ENCODE data around the gene SERTAD2.

Gene SERTAD2

DNA sequence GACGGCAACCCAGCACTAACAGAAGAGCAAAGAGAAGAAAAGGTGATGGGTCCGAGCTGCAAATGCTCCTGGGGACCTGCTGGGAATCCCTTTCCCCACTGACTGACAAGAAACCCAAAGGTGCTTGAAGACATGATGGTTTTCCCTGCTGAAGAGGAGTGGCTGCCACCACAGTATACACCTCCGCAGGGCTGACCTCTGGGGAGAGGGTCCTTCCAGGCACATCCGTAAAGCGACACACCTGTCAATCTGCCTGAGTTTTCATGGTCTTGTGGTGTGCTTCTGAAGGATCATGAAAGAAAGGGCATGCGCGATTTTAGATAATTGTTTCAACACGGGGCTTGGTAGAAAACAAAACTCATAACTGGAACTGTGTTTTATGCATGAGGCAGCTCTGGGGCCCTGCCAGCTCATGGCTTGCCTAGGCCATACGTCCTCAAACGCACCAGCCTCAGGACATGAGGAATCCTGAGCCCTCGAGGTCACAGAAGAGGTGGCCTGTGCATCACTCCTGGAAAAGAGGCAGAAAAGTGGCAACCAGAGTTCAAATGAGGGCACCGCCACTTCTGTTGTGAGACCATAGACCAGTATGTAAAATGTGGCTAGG lies 51.8 kb downstream of the SERTAD2 start:
- no peak for DNase-seq (ENCODE audit: low read depth)
- no peak overlapping the region for H3K4me3 ChIP-seq (ENCODE audit: low read length)
- TF ChIP-seq, protein P1, sequence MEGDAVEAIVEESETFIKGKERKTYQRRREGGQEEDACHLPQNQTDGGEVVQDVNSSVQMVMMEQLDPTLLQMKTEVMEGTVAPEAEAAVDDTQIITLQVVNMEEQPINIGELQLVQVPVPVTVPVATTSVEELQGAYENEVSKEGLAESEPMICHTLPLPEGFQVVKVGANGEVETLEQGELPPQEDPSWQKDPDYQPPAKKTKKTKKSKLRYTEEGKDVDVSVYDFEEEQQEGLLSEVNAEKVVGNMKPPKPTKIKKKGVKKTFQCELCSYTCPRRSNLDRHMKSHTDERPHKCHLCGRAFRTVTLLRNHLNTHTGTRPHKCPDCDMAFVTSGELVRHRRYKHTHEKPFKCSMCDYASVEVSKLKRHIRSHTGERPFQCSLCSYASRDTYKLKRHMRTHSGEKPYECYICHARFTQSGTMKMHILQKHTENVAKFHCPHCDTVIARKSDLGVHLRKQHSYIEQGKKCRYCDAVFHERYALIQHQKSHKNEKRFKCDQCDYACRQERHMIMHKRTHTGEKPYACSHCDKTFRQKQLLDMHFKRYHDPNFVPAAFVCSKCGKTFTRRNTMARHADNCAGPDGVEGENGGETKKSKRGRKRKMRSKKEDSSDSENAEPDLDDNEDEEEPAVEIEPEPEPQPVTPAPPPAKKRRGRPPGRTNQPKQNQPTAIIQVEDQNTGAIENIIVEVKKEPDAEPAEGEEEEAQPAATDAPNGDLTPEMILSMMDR (conservative IDR thresholded peaks at IDR 0.05; ENCODE audit: low read length) = no peak

DNA sequence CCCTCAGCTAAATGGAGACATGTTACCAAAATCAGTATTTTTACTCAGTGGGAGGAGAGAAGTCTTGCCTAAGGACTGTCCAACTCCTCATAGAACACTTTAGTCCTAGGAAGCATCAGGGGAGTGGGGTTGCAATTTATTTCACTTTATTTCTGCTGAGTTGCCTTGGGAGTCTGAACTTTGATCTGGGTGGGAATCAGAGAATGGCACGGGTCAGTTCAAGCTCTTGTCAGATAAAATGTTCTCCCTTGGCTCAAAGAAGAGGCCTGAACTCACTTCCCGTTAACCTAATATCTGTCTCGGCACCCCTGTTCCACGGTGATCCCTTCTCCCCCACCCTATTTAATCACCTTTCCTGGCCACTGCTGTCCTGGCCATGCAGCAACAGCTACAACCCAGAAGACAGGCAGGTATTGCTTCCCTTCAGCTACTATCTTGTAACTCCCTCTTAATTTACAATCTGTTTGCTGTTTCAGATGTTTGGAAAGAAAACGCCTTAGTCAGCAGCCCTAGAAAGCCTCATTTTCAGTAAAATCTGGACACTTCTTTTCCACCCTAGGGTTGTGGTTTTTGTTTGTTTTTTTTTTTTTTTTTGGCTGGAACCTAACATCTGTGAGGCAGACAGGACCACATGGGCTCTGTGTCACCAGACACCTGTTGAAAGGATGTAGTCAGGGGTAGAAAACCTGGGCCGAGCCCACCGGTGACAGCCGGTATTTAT lies 52.5 kb downstream of the SERTAD2 start:
- DNase-seq (ENCODE audit: low read depth) = peak; percentile 61
- TF ChIP-seq, protein P1 (conservative IDR thresholded peaks at IDR 0.05; ENCODE audit: low read length) = no peak
- no peak overlapping the region for H3K4me3 ChIP-seq (ENCODE audit: low read length)

DNA sequence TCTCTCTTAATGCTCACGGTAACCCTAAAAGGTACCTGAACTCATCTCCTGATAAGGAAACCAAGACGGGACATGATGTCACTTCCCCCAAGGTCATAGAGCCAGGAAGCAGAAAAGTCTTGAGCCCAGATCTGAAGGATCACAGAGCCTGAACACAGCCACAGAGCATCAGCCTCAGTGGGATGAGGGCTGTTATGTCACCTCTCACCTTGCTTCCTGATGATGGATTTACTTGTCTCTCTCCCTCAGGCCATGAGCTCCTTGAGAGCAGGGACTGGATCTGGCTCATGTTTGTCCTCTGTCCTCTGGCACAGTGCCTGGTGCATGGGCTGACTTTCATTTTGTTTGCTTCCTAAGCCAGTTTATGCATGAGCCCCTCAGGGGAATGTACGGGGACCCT lies 54.2 kb downstream of the SERTAD2 start:
- no peak for DNase-seq (ENCODE audit: low read depth)
- TF ChIP-seq, protein P1 (conservative IDR thresholded peaks at IDR 0.05; ENCODE audit: low read length) = no peak
- no peak overlapping the region for H3K4me3 ChIP-seq (ENCODE audit: low read length)

DNA sequence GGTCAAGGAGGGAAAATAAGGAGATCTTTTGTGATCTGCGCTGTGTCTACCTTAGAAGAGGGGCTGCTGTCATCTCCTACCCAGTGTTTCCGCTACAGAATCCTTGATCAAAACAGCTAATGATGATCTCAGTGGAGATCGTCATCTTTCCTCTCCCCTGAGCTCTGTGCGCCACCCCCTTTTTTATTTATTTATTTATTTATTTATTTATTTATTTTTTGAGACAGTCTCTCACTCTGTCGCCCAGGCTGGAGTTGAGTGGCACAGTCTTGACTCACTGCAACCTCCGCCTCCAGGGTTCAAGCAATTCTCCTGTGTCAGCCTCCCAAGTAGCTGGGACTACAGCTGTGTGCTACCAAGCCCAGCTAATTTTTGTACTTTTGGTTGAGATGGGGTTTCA lies 55.5 kb downstream of the SERTAD2 start:
- no peak for DNase-seq (ENCODE audit: low read depth)
- no peak overlapping the region for H3K4me3 ChIP-seq (ENCODE audit: low read length)
- TF ChIP-seq, protein P1 (conservative IDR thresholded peaks at IDR 0.05; ENCODE audit: low read length) = no peak

DNA sequence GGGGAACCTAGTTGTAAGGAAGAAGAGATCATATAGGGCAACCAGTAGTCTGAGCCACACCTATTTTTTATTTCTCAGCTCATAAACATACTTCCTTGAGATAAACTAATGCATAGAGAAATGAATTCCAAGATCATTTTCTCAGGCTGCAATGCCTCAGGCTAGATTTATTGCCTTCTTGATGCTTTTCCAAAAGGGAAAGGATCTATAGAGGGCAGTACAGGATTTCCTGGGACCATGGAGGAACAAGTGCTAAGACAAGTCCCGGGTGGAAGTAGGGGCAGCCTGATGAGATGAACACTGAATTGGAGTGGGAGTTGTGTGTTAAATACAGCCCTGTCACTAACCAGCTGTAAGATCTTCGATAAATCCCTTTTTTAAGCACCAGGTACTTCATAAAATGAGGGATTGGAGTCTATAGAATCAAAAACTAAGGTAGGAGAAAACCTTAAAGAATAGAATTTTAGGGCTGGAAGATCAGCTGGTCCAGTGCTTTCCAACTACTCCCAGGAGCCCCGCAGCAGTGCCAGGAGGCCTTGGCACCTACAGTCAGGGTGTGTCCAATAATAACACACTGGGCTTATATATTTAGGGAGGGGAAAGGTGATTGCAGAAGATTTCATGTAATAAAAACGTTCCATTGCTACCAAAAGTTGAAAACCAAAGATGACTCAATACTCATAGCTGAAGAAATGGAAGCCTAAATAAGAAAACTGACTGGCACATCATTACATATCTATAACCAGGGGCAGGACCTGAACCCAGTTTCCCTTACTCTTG lies 58.1 kb downstream of the SERTAD2 start:
- no peak overlapping the region for H3K4me3 ChIP-seq (ENCODE audit: low read length)
- DNase-seq (ENCODE audit: low read depth) = peak; percentile 36
- TF ChIP-seq, protein P1 (conservative IDR thresholded peaks at IDR 0.05; ENCODE audit: low read length) = peak; percentile 35

DNA sequence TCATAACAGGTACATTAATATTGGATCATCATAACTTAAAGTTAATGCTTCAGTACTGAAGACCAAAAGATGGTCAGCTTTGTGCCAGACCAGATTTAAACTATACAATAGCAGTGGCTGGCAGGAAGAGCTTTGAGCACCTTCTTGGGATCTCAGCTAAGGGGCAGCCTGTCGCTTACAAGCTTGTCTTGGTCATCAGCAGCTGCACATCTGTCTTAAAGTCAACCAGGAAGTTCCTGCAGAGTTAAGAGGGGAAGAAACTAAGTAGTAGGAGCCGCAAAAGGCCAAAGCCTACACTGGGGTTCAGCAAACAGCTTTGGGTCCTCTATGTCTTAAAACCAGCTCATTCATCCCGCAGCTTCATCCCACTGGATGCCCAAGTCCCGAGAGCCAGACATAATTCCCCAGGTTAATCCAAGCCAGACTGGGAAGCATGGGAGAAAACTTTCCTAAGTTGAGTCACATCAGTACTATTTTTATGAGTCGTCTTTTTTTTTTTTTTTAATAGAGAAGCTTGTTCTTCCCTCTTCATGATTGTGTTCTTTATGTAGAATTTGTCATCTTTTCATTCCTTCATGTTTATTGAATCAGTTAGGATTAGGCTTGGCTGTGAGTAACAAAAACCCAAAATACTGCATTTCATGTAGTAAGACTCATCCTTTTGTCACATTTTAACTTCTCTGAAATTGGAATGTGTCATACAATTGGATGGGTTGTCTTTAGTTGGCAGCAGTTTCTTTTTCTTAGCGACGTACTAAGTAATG lies 59.3 kb downstream of the SERTAD2 start:
- DNase-seq (ENCODE audit: low read depth) = peak; percentile 74
- TF ChIP-seq, protein P1 (conservative IDR thresholded peaks at IDR 0.05; ENCODE audit: low read length) = no peak
- H3K4me3 ChIP-seq (ENCODE audit: low read length) = no peak overlapping the region
